DOHH2 (cell line): Measurements from ENCODE around the gene NLRP8.

Experiments used
- H3F3A ChIP-seq: fragments of 200-600 bp; sonication (generic), shearing (Covaris generic); 2 replicates; pipeline ENCODE4 v1.6.0; 2016; ENCODE audit warnings: antibody characterized with exemption, mild to moderate bottlenecking; ENCODE audit not compliant: control insufficient read depth, insufficient read depth
- H3K27ac ChIP-seq: fragments of 200-600 bp; sonication (generic); 2 replicates; pipeline ENCODE4 v1.5.1; 2014; ENCODE audit warnings: low read depth, mild to moderate bottlenecking, low read length, moderate library complexity
- H3K27me3 ChIP-seq: fragments of 200-600 bp; sonication (generic); 2 replicates; pipeline ENCODE4 v1.6.1; 2014; ENCODE audit warnings: mild to moderate bottlenecking, low read length, mixed read lengths; ENCODE audit not compliant: control insufficient read depth
- H3K36me3 ChIP-seq: fragments of 200-600 bp; sonication (generic); 2 replicates; pipeline ENCODE4 v1.6.1; 2014; ENCODE audit warnings: mild to moderate bottlenecking, low read length, moderate library complexity, mixed read lengths; ENCODE audit not compliant: control insufficient read depth
- H3K4me1 ChIP-seq: fragments of 200-600 bp; sonication (generic); 2 replicates; pipeline ENCODE4 v1.6.1; 2014; ENCODE audit warnings: mild to moderate bottlenecking, low read length, mixed read lengths; ENCODE audit not compliant: control insufficient read depth
- H3K4me2 ChIP-seq: fragments of 200-600 bp; sonication (generic); 2 replicates; pipeline ENCODE4 v1.6.0; 2014; ENCODE audit warnings: mild to moderate bottlenecking, low read length, moderate library complexity
- H3K4me3 ChIP-seq: fragments of 200-600 bp; sonication (generic); 2 replicates; pipeline ENCODE4 v1.5.1; 2014; ENCODE audit warnings: mild to moderate bottlenecking, low read length, mixed read lengths
- H3K79me2 ChIP-seq: fragments of 200-600 bp; sonication (generic); 2 replicates; pipeline ENCODE4 v1.6.1; 2014; ENCODE audit warnings: mild to moderate bottlenecking, low read length, mixed read lengths; ENCODE audit not compliant: control insufficient read depth
- H3K9me2 ChIP-seq: fragments of 200-600 bp; sonication (generic); replicated peaks from 2 replicates; pipeline ENCODE4 v1.6.1; 2014; ENCODE audit warnings: mild to moderate bottlenecking, low read length, mixed read lengths; ENCODE audit not compliant: control insufficient read depth
- H3K9me3 ChIP-seq: fragments of 200-600 bp; sonication (generic); 2 replicates; pipeline ENCODE4 v1.6.1; 2014; ENCODE audit warnings: antibody characterized with exemption, low read length, mixed read lengths; ENCODE audit not compliant: control insufficient read depth, insufficient read depth
- H4K20me1 ChIP-seq: fragments of 200-600 bp; sonication (generic); 2 replicates; pipeline ENCODE4 v1.6.0; 2014; ENCODE audit warnings: low read depth, mild to moderate bottlenecking, antibody characterized with exemption, low read length, moderate library complexity; ENCODE audit not compliant: control insufficient read depth, insufficient read depth
- CTCF ChIP-seq: fragments of 200-600 bp; sonication (generic); IDR thresholded peaks from one replicate; pipeline ENCODE4 v1.5.1; 2014; ENCODE audit warnings: antibody characterized with exemption, mild to moderate bottlenecking, low read depth, low read length; ENCODE audit not compliant: poor library complexity, severe bottlenecking
- EZH2phosphoT487 ChIP-seq: fragments of 200-600 bp; sonication (generic); IDR thresholded peaks from 2 replicates; pipeline ENCODE4 v1.6.1; 2017; ENCODE audit warnings: borderline replicate concordance, mild to moderate bottlenecking, antibody characterized with exemption, low read length, moderate library complexity, mixed read lengths

Gene NLRP8

GRCh38 chr19:56026769-56027168 is 79.1 kb downstream of the NLRP8 start:
- no peaks in the 10 kb centered on the region for H3K79me2 ChIP-seq
- no peak overlapping the region for H3K4me2 ChIP-seq
- H3K4me1 ChIP-seq = no peaks in the 10 kb centered on the region
- no peaks in the 10 kb centered on the region for H3K9me3 ChIP-seq
- no peak overlapping the region for H3K27ac ChIP-seq
- no peaks in the 10 kb centered on the region for H3K36me3 ChIP-seq
- H3K9me2 ChIP-seq = no peaks in the 10 kb centered on the region
- no peaks in the 10 kb centered on the region for H4K20me1 ChIP-seq
- H3F3A ChIP-seq = no peaks in the 10 kb centered on the region
- TF ChIP-seq EZH2phosphoT487 = no peak
- no peak for TF ChIP-seq CTCF
- H3K27me3 ChIP-seq = no peaks in the 10 kb centered on the region
- no peak overlapping the region for H3K4me3 ChIP-seq
